Kidney glomerular epithelial cell (primary cell): ENCODE measurements around the gene ZNF285.
"Not testable (repeated sequence)": the region's sequence is repeated elsewhere in the genome, so short reads cannot be mapped to it uniquely, and the experiment has no call there.

Experiments
- DNase-seq: peaks from one replicate; lab custom pipeline; 2025; lab: John Stamatoyannopoulos, UW

Gene ZNF285

DNA sequence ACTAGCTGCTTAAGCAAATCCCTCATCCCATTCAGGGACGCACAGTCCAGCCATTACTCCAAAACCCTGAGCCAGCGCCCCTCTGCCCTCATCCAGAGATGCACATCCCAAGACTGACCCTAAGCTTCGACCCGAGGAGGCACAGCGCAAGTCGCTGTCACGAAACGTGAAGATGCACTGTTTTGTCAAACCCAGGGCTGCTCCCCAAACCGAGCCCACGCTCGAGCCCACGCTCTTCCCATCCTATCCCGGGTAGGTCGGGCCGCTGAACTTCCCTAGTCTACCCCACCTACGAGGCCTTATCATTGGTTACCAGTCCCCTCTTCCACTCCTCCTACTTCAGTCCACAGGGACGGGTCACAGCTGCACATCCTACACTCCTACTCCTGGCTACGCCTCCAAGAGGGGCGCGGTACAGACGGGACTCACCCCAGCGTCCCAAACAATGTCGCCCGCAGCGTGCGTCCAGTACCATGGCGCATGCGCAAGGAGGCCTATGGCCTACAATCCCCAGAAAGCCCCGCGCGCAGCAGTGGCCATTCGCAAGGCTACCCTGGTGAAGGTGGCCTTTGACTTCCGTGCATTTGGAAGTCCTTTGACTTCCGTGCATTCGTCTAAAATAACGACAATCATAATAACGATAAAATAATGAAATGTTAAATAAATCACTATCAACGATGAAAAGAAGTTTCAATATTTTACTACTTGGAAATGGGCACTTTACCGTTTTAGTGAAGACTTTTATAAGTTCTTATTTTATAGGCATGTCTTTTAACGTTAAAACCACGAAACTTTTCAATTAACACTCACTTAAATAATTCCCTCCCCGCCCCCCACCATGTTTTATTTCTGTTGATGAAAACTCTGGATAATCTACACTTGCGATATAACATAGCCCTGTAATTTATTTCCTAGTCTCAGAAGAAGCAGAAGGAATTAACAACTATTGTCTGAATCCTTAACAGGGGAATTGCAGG lies at the start of gene ZNF285:
Gene ZNF285 (minus strand): TSS at position 470 of the 977 bp plus-strand sequence. CDS start 4,395 bp downstream, outside the sequence.
- DNase-seq, result no peak

DNA sequence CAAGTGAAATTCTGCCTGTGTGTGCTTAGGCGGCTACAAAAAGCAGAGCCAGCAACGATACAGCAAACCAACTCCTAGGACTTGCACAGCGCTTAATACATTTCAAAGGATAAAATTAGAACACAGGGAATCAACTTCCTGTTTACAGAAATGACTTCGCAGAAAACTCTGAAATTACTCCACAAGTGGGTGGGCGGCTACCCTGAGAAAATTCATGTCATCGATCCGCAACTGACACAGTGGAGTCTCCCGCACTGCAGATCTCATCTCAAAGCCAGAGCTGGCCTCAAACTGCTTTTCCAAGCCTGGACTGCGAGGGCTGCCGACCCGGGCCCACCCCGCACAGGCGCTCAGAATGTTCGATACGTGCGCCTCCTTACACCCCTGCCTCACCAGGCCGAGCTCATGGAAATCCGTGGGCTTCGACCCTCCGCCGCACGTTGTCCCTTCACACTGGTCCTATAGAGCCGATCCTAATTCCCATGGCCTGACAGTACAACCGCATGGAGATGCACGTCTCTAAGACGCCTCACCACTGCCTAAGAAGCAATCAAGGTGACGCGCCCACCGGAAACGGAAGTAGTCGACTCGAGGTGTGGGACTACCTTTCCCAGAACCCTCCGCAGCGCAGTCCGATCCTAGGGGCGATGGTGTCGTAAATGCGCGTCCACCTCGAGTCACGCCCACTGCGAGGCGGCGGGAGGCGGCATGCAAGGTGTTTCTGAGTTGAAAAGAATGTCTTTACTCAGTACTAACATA lies 46.7 kb upstream of the ZNF285 start, which contains the start of gene ZNF229:
Gene ZNF229 (minus strand): TSS at position 557 of the 759 bp plus-strand sequence. CDS start 5,625 bp downstream, outside the sequence.
- DNase-seq, result peak; percentile 84

DNA sequence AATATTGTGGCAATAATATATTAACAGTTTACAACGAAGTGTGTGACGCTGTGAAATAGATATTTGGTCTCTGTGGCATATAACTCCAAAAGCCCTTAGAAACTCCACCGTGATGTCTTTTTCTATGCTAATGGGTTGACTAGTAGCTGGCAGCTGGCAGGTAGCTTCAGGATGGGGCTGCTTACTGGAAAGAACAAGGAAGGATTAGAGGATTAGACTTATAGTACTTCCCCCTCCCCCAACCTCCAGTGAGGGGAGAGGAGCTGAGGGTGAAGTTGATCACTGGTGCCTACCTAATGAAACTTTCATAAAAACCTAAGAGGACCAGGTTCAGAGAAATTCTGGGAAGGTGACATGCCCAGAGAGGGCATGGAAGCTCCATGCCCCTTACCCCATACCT lies 37.0 kb upstream of the ZNF285 start:
- DNase-seq, result no peak

DNA sequence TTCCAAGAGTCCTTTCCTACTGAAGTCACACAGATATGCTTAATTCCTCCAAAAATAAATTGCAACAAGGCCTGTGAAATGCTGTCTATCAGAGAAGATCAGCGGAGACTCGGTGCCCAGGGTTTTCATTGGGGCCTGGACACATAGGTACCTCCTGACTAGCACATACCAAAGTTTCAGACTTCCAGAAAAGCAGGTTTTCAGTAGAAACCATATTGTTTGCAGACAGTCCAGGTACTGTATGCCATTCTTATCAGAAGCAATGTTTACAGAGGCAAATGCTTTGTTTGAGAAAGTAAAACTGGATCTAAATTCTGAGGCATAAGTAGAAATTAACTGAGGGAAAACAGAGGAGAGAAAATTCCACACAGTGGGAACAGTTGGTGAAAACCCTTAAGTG lies 34.0 kb upstream of the ZNF285 start:
- DNase-seq, result no peak

DNA sequence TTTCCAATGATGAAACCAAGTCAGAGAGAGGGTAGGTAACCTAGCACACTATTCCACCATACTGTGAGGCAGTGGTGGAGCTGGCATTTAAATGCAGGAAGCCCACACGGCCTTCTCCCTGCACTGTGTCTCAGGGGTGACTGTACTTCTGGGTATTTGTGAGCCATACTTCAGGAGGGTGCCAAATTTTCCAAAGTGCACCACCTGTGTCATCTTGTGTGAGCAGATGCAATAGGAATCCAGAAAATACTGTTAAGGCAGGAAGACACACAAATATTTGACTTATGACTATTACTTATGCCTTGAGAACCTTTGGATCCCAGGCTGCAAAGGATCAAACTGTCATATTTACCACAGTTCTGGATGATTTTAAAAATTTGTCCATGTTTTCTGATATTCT lies 29.5 kb upstream of the ZNF285 start:
- no peak for DNase-seq

DNA sequence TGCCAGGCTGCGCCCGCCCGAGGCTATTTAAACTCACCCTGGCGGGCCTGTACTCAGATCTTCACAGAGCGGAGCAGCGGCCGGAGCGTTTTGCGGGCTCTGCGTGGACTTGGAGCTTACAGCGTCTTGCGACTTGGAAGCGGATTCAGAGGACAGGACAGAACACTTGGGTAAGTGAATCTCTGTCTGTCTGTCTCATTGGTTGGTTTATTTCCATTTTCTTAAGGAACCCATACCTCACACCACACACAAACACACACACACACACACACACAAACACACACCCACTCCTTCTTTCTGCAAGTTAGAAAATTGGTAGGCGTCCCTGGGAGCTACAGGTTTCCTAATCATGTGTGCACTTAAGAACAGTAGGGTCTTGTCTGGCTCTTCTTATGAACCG lies 14.1 kb upstream of the ZNF285 start:
- not testable (repeated sequence) for DNase-seq

DNA sequence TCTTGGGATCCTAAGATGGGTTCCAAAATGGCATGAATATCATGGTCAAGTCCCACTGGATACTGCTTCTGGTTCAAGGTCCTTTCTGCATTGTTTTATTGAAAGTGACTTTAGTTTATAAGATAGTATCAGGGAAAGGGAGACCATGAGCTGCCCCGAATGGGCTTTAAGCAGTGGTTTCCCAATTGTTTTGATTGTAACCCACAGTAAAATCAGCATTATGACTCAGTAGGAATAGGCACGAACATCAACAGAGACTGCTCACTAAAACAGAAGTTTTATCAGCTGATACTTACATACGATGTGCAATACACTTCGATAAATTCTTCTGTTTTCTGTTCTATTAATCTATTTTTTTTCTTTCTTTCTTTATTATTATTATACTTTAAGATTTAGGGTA lies 12.1 kb downstream of the ZNF285 start:
- not testable (repeated sequence) for DNase-seq

DNA sequence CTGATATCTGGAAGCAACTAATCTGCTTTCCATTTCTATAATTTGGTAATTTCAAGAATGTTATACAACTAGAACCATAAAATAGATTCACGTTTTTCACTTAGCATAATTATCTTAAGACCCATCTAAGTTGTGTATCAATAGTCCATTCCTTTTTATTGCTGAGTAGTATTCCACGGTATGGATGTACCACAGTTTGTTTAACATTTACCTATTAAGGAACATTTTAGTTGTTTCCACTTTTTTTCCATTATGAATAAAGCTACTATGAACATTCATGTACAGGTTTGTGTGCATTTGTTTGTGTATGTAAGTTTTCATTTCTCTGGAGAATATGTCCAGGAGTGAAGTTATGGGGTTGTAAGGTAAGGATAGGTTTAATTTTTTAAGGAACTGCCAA lies 26.6 kb downstream of the ZNF285 start:
- DNase-seq, result no peak

DNA sequence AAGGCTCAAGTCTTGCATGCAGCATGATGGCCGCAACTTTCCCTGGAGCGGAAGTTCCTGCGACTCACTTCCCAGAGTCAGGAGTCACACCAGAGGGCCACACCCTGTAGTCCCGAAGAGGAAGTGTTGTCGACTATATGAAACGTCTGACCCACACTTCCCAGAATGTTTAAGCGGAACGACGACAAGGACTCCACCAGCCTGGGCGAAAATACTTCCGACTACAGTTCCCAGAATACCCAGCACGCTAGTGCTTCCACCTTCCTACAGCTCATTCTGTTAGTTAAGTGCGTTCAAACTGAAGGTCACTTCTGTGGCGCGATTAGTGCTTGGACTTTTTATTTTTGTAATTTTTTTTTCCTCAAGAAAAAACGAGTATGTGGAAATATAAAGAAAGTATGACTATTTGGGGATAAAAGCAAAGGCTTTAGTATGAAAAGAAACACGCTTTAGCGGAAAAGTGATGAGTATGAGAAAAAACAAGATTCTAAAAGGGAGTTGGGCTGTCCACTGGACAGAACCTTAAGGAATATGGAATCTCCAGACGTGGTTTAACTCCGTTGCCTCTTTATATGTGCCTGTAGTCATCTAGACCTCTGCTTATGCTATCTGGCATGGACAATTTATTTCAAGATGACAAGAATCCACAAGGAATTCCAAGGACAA lies 29.5 kb downstream of the ZNF285 start:
- DNase-seq, result no peak

DNA sequence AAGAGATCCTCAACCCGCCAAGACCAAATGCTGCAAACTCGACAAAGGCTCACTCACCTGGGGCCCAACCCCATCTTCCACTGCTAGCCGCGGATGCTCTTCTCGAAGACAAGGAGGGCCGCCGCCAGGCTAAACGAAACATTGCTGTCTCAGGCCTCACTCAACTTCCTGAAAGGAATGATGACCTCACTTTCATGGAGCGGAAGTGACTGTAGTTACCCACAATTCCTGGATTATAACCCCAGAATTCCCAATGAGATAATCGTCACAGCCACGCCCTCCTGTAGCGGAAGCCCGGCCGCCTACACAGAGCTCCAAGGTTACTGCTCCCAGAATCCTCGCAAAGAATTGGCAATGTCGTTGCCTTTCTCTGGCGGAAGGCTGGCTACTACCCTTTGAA lies 34.4 kb downstream of the ZNF285 start:
- no peak for DNase-seq

DNA sequence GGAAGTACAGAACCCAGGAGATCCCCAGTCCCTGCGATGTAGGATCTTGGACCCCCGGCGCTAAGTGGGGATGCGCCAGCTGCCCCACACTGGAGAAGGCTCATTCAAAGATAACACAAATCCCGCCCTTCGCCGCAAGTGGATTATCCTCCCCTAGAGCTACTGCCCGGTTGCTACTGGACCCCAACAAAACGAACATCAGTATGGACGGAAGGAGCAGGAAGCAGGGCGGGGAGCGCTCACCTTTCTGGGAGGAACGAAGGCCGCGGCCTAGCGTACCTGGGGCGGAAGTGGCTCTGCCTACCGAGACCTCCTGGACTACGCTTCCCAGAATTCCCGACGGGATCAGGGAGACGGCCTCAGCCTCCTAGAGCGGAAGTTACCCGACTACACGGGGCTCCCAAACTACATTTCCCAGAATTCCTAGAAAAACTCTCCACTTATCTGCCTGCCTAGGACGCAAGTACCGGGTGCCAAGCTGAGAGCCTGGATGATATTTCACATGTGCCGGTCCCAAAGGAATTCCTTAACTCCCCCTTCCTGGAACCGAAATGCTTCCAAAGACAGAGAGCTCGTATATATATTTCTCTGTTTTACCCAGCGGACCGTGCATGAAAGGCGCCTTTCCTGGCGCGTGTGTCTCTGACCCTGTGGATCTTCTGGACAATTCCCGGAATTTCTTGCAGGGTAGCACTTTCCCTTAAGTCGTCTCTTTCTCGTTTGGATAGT lies 44.9 kb downstream of the ZNF285 start, which contains the start of gene ZNF112:
Gene ZNF112 (minus strand): TSS at position 298 of the 729 bp plus-strand sequence. CDS start 16,141 bp downstream, outside the sequence.
- peak; percentile 82 for DNase-seq

DNA sequence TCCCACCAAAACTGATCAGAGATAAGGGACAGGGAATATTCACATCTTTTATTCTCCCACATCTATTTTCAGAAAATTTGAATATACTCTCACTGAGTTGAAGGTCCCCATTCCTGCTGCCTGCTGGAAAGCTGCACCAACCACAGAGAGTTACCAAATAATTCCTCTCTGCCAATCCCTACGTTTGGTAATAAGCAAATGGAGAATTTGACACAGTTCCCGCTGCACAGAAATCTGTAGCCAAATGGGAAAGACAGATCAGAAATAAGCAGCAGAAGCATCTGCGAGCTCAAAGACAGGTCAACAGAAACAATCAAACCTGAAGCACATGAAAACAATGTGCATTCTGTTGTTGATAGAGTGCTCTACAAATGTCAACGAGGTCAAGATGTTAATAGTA lies 54.9 kb downstream of the ZNF285 start:
- DNase-seq, result no peak

DNA sequence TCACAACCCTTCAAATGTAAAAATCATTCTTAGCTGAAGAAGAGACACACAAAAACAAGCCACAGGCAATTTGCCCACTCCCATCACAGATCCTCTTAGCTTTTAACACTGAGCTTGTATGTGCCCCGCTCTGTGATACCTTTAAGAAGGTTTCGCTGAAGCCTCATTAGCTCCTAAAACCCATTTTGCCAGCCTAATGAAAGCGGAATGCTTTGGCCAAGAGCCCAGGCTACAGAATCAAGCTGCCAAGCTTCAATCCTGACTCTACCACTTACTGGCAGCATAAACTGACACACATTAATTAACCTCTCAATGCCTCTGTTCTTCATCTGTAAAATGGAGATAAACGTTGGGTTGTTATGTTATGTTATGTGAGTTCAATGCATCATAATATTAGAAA lies 55.4 kb downstream of the ZNF285 start:
- DNase-seq, result no peak

DNA sequence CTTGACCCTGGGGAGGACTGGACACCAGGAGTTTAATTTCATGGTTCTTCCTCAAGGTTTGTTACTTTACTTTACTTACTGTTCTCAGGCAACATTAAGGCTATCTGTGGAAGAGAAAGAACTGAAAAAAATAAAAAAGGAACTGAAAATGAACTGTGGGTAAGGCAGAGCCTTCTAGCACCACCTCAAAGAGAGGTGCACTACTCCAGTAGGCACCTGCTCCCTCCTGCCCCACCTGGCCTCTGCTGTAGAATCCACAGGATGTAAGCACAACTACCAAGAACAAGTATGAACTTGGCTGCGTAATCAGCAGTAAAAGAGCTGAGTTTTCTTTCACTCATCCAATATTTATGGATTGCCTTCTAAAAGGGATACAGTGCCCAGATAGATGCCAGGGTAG lies 57.2 kb downstream of the ZNF285 start:
- no peak for DNase-seq

DNA sequence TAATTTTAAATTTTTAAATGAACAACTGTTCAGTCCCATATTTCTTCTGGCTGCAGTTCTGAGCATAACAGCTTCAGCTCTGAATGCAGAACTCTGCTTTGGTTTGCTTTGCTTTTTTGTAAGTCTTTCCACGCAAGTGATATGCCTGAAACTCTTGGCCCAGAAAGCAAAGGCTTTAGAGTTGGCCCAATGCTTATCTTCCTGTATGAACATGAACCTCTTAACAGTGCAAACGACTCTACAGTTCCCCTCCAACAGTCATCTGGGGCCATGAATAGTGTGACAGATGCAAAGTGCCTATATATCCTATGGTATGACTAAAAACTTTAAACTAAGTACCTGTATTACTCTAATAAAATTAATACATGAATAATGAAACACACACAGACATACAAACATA lies 59.6 kb downstream of the ZNF285 start:
- no peak for DNase-seq

DNA sequence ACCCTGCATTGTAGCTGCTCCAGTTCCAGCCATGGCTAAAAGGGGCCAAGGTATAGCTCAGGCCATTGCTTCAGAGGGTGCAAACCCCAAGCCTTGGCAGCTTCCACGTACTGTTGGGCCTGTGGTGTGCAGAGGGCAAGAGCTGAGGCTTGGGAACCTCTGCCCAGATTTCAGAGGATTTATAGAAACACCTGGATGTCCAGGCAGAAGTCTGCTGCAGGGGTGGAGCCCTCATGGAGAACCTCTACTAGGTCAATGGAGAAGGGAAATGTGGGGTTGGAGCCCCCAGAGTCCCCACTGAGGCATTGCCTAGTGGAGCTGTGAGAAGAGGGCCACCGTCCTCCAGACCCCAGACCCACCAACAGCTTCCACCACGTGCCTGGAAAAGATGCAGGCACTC lies 66.8 kb downstream of the ZNF285 start:
- not testable (repeated sequence) for DNase-seq
